Lower leg skin (tissue), 4 donors: ENCODE measurements around the gene MTMR2. TPM values are rescaled to one million over a fixed set of nuclear protein-coding genes. Genes with fewer than 3 reads are reported as not detected.

Experiments
- DNase-seq, 2 donors: peaks; one replicate each; pipeline ENCODE4 v3.0.0-alpha.2; 2019; ENCODE audit warnings: low spot score in 2 of 2
- H3K4me3 ChIP-seq: fragments of 200-600 bp; sonication (generic); 2 replicates; pipeline ENCODE4 v1.5.1; 2017; ENCODE audit warnings: mild to moderate bottlenecking, low read depth; ENCODE audit not compliant: poor library complexity, severe bottlenecking
- CTCF ChIP-seq, 3 donors: fragments of 450-650 bp; IDR thresholded peaks; one replicate each; pipeline ENCODE4 v1.5.1; 2016; ENCODE audit warnings: antibody characterized with exemption in 3 of 3, mild to moderate bottlenecking in 3 of 3, moderate library complexity in 2 of 3
- POLR2A ChIP-seq, 2 donors: fragments of 450-650 bp; IDR thresholded peaks; one replicate each; pipeline ENCODE4 v1.6.1; 2016 to 2017; ENCODE audit warnings: antibody characterized with exemption in 2 of 2, mild to moderate bottlenecking in 1 of 2, moderate library complexity in 1 of 2
- WGBS, 2 donors: methylation state at CpG; one replicate each; pipeline ENCODE4 v1.1.5; 2018; 5-methylcytosine and 5-hydroxymethylcytosine counted together
- intact Hi-C: fragments of 100-400 bp; cut with DNase I; formaldehyde crosslinking; loops from one replicate; pipeline ENCODE4 v1.15.0; 2023; ENCODE audit warnings: low total_unique reads
- total RNA-seq, 4 donors: library from RNA; depleted of rRNA; stranded (reverse); fragments of >200 nt; gene quantifications; one replicate each; pipeline ENCODE4 v1.1.0, GENCODE V29; 2016

MTMR2 gene
- total RNA-seq, 4 donors from 2014 or later, result 11.1 to 17.4 (median 12.2) TPM

GRCh38 chr11:95923439-95923727 lies 524 bp downstream of the MTMR2 start:
- WGBS, 2 donors, result 0 to 1% methylated on average over 7 of the region's 7 CpGs
- no peak for DNase-seq
- intact Hi-C loops, result no loop called here
- TF ChIP-seq POLR2A (IDR thresholded peaks at IDR 0.05) (no peak), CTCF (IDR thresholded peaks at IDR 0.05) (no peak)
- peak overlapping the region; percentile 69 for H3K4me3 ChIP-seq

GRCh38 chr11:95922536-95923438 lies 1.1 kb downstream of the MTMR2 start:
- WGBS, 2 donors, result 17 to 18% methylated on average over 9 of the region's 9 CpGs
- no peak for DNase-seq
- H3K4me3 ChIP-seq, result peak overlapping the region; percentile 69
- TF ChIP-seq POLR2A (IDR thresholded peaks at IDR 0.05), result no peak
- TF ChIP-seq CTCF (IDR thresholded peaks at IDR 0.05), result no peak
- intact Hi-C loops, result no loop called here

- intact Hi-C loops, result no loop called here
- no peak for DNase-seq
- 32 to 34% methylated on average over 2 of the region's 2 CpGs for WGBS, 2 donors
- TF ChIP-seq CTCF (IDR thresholded peaks at IDR 0.05), result no peak
- TF ChIP-seq POLR2A (IDR thresholded peaks at IDR 0.05), result no peak
- H3K4me3 ChIP-seq, result no peak overlapping the region
Measured at GRCh38 chr11:95922099-95922498, 1.8 kb downstream of the MTMR2 start.

- TF ChIP-seq POLR2A (IDR thresholded peaks at IDR 0.05), result no peak
- no peak for TF ChIP-seq CTCF (IDR thresholded peaks at IDR 0.05)
- no peak for DNase-seq
- intact Hi-C loops, result no loop called here
- 87 to 93% methylated on average over 3 of the region's 3 CpGs for WGBS, 2 donors
- no peak overlapping the region for H3K4me3 ChIP-seq
Measured at GRCh38 chr11:95920460-95921105, 3.3 kb downstream of the MTMR2 start.

GRCh38 chr11:95919514-95919913 lies 4.4 kb downstream of the MTMR2 start:
- TF ChIP-seq CTCF (IDR thresholded peaks at IDR 0.05), result no peak
- no peak for TF ChIP-seq POLR2A (IDR thresholded peaks at IDR 0.05)
- no peak for DNase-seq

More at GRCh38 chr11:95919514-95919913, 4.4 kb downstream of the MTMR2 start:
- no peak overlapping the region for H3K4me3 ChIP-seq
- 83 to 90% methylated on average over 3 of the region's 3 CpGs for WGBS, 2 donors
- intact Hi-C loops, result no loop called here
